Neural cell (in vitro differentiated cells): ENCODE data around the gene PRPH. TPM values are rescaled to one million over a fixed set of nuclear protein-coding genes. Genes with fewer than 3 reads are reported as not detected.

Experiments used
- H2AFZ ChIP-seq: fragments of 200-600, 300-800 bp; sonication (generic), shearing (Covaris generic); 2 replicates; pipeline ENCODE4 v1.6.0; 2014; ENCODE audit warnings: low read depth, mild to moderate bottlenecking, antibody characterized with exemption, low read length, moderate library complexity
- H3F3A ChIP-seq: fragments of 200-600 bp; shearing (Covaris generic); 2 replicates; pipeline ENCODE4 v1.6.1; 2016; ENCODE audit warnings: mild to moderate bottlenecking, moderate library complexity, mixed read lengths, antibody characterized with exemption, low read length; ENCODE audit not compliant: insufficient read depth, poor library complexity, severe bottlenecking
- H3K27ac ChIP-seq: fragments of 200-600, 300-800 bp; sonication (generic), shearing (Covaris generic); 2 replicates; pipeline ENCODE4 v1.5.1; 2014; ENCODE audit warnings: mild to moderate bottlenecking, low read length, moderate library complexity
- H3K27me3 ChIP-seq: fragments of 300-800, 200-600 bp; sonication (generic), shearing (Covaris generic); 2 replicates; pipeline ENCODE4 v1.6.0; 2014; ENCODE audit warnings: mild to moderate bottlenecking, low read depth, low read length, moderate library complexity; ENCODE audit not compliant: insufficient read depth
- H3K36me3 ChIP-seq: fragments of 300-800, 200-600 bp; sonication (generic), shearing (Covaris generic); 2 replicates; pipeline ENCODE4 v1.5.1; 2014; ENCODE audit warnings: mild to moderate bottlenecking, antibody characterized with exemption, low read length, moderate library complexity; ENCODE audit not compliant: insufficient read depth
- H3K4me2 ChIP-seq: fragments of 300-800, 200-600 bp; sonication (generic), shearing (Covaris generic); 2 replicates; pipeline ENCODE4 v1.6.0; 2014; ENCODE audit warnings: mild to moderate bottlenecking, low read length
- H3K4me3 ChIP-seq: fragments of 300-800, 200-600 bp; sonication (generic), shearing (Covaris generic); 2 replicates; pipeline ENCODE4 v1.5.1; 2014; ENCODE audit warnings: mild to moderate bottlenecking, low read length, moderate library complexity
- H3K79me2 ChIP-seq: fragments of 200-600 bp; shearing (Covaris generic); replicated peaks from 2 replicates; pipeline ENCODE4 v1.6.0; 2014; ENCODE audit warnings: mild to moderate bottlenecking, low read length, moderate library complexity; ENCODE audit not compliant: insufficient read depth
- H3K9ac ChIP-seq: fragments of 300-800, 200-600 bp; sonication (generic), shearing (Covaris generic); 2 replicates; pipeline ENCODE4 v1.6.1; 2016; ENCODE audit warnings: mild to moderate bottlenecking, low read length, mixed read lengths
- H3K9me2 ChIP-seq: fragments of 200-600 bp; shearing (Covaris generic); 2 replicates; pipeline ENCODE4 v1.6.1; 2016; ENCODE audit warnings: mild to moderate bottlenecking, low read length, mixed read lengths; ENCODE audit not compliant: insufficient read depth
- H3K9me3 ChIP-seq: fragments of 200-600, 300-800 bp; sonication (generic), shearing (Covaris generic); 2 replicates; pipeline ENCODE4 v1.6.1; 2016; ENCODE audit warnings: mild to moderate bottlenecking, mixed run types, low read length, moderate library complexity, mixed read lengths
- H4K20me1 ChIP-seq: fragments of 200-600 bp; shearing (Covaris generic); 2 replicates; pipeline ENCODE4 v1.6.1; 2016; ENCODE audit warnings: mild to moderate bottlenecking, mixed run types; ENCODE audit not compliant: insufficient read depth
- CTCF ChIP-seq: fragments of 450-650 bp; IDR thresholded peaks from 2 replicates; pipeline ENCODE4 v1.5.1; 2014; ENCODE audit warnings: antibody characterized with exemption, mild to moderate bottlenecking, moderate library complexity; ENCODE audit not compliant: poor library complexity, severe bottlenecking
- EP300 ChIP-seq: fragments of 450-650 bp; conservative IDR thresholded peaks from 2 replicates; pipeline ENCODE4 v1.6.1; 2014; ENCODE audit warnings: antibody characterized with exemption, mild to moderate bottlenecking, moderate library complexity; ENCODE audit not compliant: poor library complexity, severe bottlenecking
- EZH2 ChIP-seq: fragments of 200-600, 300-800 bp; shearing (Covaris generic), sonication (generic); IDR thresholded peaks from 2 replicates; pipeline ENCODE4 v1.6.1; 2014; ENCODE audit warnings: antibody characterized with exemption, low read length, borderline replicate concordance, mild to moderate bottlenecking; ENCODE audit not compliant: insufficient read depth, poor library complexity, severe bottlenecking
- MXI1 ChIP-seq: fragments of 450-650 bp; conservative IDR thresholded peaks from 2 replicates; pipeline ENCODE4 v1.6.1; 2014; ENCODE audit warnings: antibody characterized with exemption, mild to moderate bottlenecking; ENCODE audit not compliant: poor library complexity, severe bottlenecking
- POLR2AphosphoS5 ChIP-seq: IDR thresholded peaks from 2 replicates; pipeline ENCODE4 v1.6.1; 2012
- RAD21 ChIP-seq: fragments of 450-650 bp; conservative IDR thresholded peaks from 2 replicates; pipeline ENCODE4 v1.6.1; 2014; ENCODE audit warnings: antibody characterized with exemption, mild to moderate bottlenecking, moderate library complexity
- REST ChIP-seq: IDR thresholded peaks from 2 replicates; pipeline ENCODE4 v1.6.1; 2012; ENCODE audit warnings: borderline replicate concordance
- SMC3 ChIP-seq: fragments of 450-650 bp; conservative IDR thresholded peaks from 2 replicates; pipeline ENCODE4 v1.6.1; 2014; ENCODE audit warnings: antibody characterized with exemption, mild to moderate bottlenecking, moderate library complexity; ENCODE audit not compliant: poor library complexity
- TAF1 ChIP-seq: IDR thresholded peaks from 2 replicates; pipeline ENCODE4 v1.6.1; 2012; ENCODE audit warnings: low read depth
- polyA plus RNA-seq: library from polyadenylated mRNA; depleted of rRNA; stranded (reverse); fragments of >200 nt; gene quantifications from 2 replicates; pipeline ENCODE4 v1.2.3, GENCODE V29; 2014

Gene PRPH
- polyA plus RNA-seq, 1 donor from 2014 or later, result not detected

- H3K9me3 ChIP-seq, result no peaks in the 10 kb centered on the region
- no peaks in the 10 kb centered on the region for H3K9me2 ChIP-seq
- no peak overlapping the region for H3K27ac ChIP-seq
- no peak overlapping the region for H3K4me2 ChIP-seq
- H3K4me3 ChIP-seq, result no peak overlapping the region
- H2AFZ ChIP-seq, result no peak overlapping the region
- H3K36me3 ChIP-seq, result no peaks in the 10 kb centered on the region
- no peaks in the 10 kb centered on the region for H4K20me1 ChIP-seq
- no peak overlapping the region for H3K9ac ChIP-seq
- TF ChIP-seq TAF1 (no peak), REST (no peak)
- H3F3A ChIP-seq, result no peaks in the 10 kb centered on the region
- H3K27me3 ChIP-seq, result no peaks in the 10 kb centered on the region
- no peaks in the 10 kb centered on the region for H3K79me2 ChIP-seq
Observed at GRCh38 chr12:49283541-49284429, 11.2 kb upstream of the PRPH start.

GRCh38 chr12:49284672-49285071 is 10.3 kb upstream of the PRPH start:
- no peaks in the 10 kb centered on the region for H3K9me2 ChIP-seq
- H3K27ac ChIP-seq, result no peak overlapping the region
- no peaks in the 10 kb centered on the region for H3K27me3 ChIP-seq
- H3K9me3 ChIP-seq, result no peaks in the 10 kb centered on the region
- no peaks in the 10 kb centered on the region for H3K36me3 ChIP-seq
- H3K9ac ChIP-seq, result no peak overlapping the region
- no peaks in the 10 kb centered on the region for H3F3A ChIP-seq
- no peak overlapping the region for H2AFZ ChIP-seq
- TF ChIP-seq POLR2AphosphoS5 (no peak), RAD21 (no peak), EP300 (no peak), MXI1 (no peak), TAF1 (no peak), REST (no peak), SMC3 (no peak), CTCF (no peak), EZH2 (no peak)
- no peak overlapping the region for H3K4me2 ChIP-seq
- H3K79me2 ChIP-seq, result no peaks in the 10 kb centered on the region
- H3K4me3 ChIP-seq, result no peak overlapping the region
- no peaks in the 10 kb centered on the region for H4K20me1 ChIP-seq
